PFSK-1 (cell line): ENCODE data around the gene GCM1.

ENCODE experiments used
- FOXP2 ChIP-seq: optimal IDR thresholded peaks from 2 replicates; pipeline ENCODE3; 2011; ENCODE audit warnings: borderline replicate concordance, control low read depth, inconsistent platforms; ENCODE audit not compliant: insufficient read depth; ENCODE audit errors: extremely low read length, extremely low read depth
- POLR2AphosphoS5 ChIP-seq: IDR thresholded peaks from 2 replicates; pipeline ENCODE4 v1.6.1; 2012; ENCODE audit warnings: low read depth, mild to moderate bottlenecking, control low read depth, low read length, moderate library complexity
- REST ChIP-seq, 2 experiments: IDR thresholded peaks; 2 replicates each; pipeline versions ENCODE4 v1.6.1 to v1.8.0; 2011 to 2012; ENCODE audit warnings: low read depth in 2 of 2, low read length in 2 of 2, control low read depth in 1 of 2, inconsistent platforms in 1 of 2, mild to moderate bottlenecking in 1 of 2, moderate library complexity in 1 of 2; ENCODE audit not compliant: insufficient read depth in 1 of 2
- SIN3A ChIP-seq: IDR thresholded peaks from 2 replicates; pipeline ENCODE4 v1.6.1; 2012; ENCODE audit warnings: mild to moderate bottlenecking, low read length, moderate library complexity, borderline replicate concordance; ENCODE audit not compliant: insufficient read depth
- TAF1 ChIP-seq: IDR thresholded peaks from 2 replicates; pipeline ENCODE4 v1.6.1; 2012; ENCODE audit warnings: low read length, control low read depth, borderline replicate concordance; ENCODE audit not compliant: insufficient read depth

The GCM1 gene

GRCh38 chr6:53139841-53140413, 8.7 kb downstream of the GCM1 start:
- TF ChIP-seq SIN3A (no peak), TAF1 (no peak), REST (IDR thresholded peaks at IDR 0.05; ENCODE audit: insufficient read depth in 1 of 2, low read depth in 2 of 2, low read length in 2 of 2) (no peak), POLR2AphosphoS5 (no peak), FOXP2 (no peak)

- no peak for TF ChIP-seq SIN3A
- no peak for TF ChIP-seq FOXP2
- no peak for TF ChIP-seq REST (IDR thresholded peaks at IDR 0.05; ENCODE audit: insufficient read depth in 1 of 2, low read depth in 2 of 2, low read length in 2 of 2)
- TF ChIP-seq POLR2AphosphoS5 = no peak
- TF ChIP-seq TAF1 = no peak
Measured at GRCh38 chr6:53136000-53136609, 12.5 kb downstream of the GCM1 start.

GRCh38 chr6:53134601-53135235, 13.9 kb downstream of the GCM1 start:
- TF ChIP-seq FOXP2 = no peak
- TF ChIP-seq SIN3A = no peak
- no peak for TF ChIP-seq REST (IDR thresholded peaks at IDR 0.05; ENCODE audit: insufficient read depth in 1 of 2, low read depth in 2 of 2, low read length in 2 of 2)
- no peak for TF ChIP-seq TAF1
- no peak for TF ChIP-seq POLR2AphosphoS5

GRCh38 chr6:53133961-53134360, 14.7 kb downstream of the GCM1 start:
- TF ChIP-seq TAF1 = no peak
- no peak for TF ChIP-seq FOXP2
- TF ChIP-seq REST (IDR thresholded peaks at IDR 0.05; ENCODE audit: insufficient read depth in 1 of 2, low read depth in 2 of 2, low read length in 2 of 2) = no peak
- no peak for TF ChIP-seq POLR2AphosphoS5
